Measurements from ENCODE around the gene PDK4. TPM values are rescaled to one million over a fixed set of nuclear protein-coding genes. Genes with fewer than 3 reads are reported as not detected.

The PDK4 gene
- total and polyA plus RNA-seq, 2 of the 13 experiments (the other 11 are each of a cell fraction or from before 2014, with no cell fraction given): 0.04 TPM; not detected in 1

DNA sequence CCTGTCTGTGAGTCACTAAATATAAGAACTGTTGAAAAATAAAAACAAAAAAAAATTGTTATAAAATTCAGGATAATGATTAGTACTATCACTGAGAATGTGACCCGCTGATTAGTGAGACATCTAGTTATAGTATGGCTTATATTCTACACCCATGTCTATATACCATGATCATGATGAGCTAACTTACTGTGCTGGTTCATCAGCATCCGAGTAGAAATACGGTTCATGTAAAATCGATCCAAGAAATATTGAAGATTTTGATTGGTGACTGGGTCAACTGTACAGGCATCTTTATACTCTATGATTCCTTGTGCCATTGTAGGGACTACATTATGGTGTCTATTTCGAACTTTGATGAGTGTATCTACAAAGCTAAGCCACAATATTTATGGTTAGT, 3.7 kb downstream of the PDK4 start (continued):
- TF ChIP-seq GMEB1 (CRISPR knock-in tag; IDR thresholded peaks at IDR 0.05; ENCODE audit: borderline replicate concordance): no peak
- no peak for TF ChIP-seq NCOR1 (IDR thresholded peaks at IDR 0.05; ENCODE audit: borderline replicate concordance, low read length)

- H2AFZ ChIP-seq (ENCODE audit: low read length): no peak overlapping the region
- in situ Hi-C loops (cut with HindIII; ENCODE audit: extremely low pct_ligation_motif_present, low pct_unique_long_range_greater_than_20kb) (no loop called here), intact Hi-C loops (cut with micrococcal nuclease; ENCODE audit: unreplicated experiment) (no loop called here)
- H3K4me3 ChIP-seq (replicated peaks in 1 of 3; ENCODE audit: insufficient read depth in 1 of 3, low read depth in 2 of 3, low read length in 3 of 3): no peak overlapping the region
- ChIA-PET POLR2A (no interaction called here), CTCF (ENCODE audit: low intra/inter-chr PET ratio, low total read pairs) (no interaction called here)
- DNase-seq (ENCODE audit: low spot score) (peak; percentile 72), FAIRE-seq (peak; percentile 32), ATAC-seq (peak; percentile 85)
- peaks cover 24% of the 10 kb centered on the region for H3K4me1 ChIP-seq (ENCODE audit: insufficient read depth, low read length)
- peaks cover 0 to 4% of the 10 kb centered on the region in 2 experiments; a peak in 1 of 5 replicates for H3K27me3 ChIP-seq (ENCODE audit: control insufficient read depth in 1 of 2, insufficient read depth in 2 of 2, low read length in 2 of 2)
- no peaks in the 10 kb centered on the region for H3K79me2 ChIP-seq (ENCODE audit: insufficient read depth, low read length)
- BruUV-seq (replicated peaks): no TSS peak
- H3K9ac ChIP-seq (ENCODE audit: insufficient read depth, low read depth, low read length): no peak overlapping the region
- no peaks in the 10 kb centered on the region for H3K9me3 ChIP-seq (ENCODE audit: low read length)
- no peaks in the 10 kb centered on the region for H3K36me3 ChIP-seq (replicated peaks in 1 of 2; ENCODE audit: control insufficient read depth in 1 of 2, insufficient read depth in 2 of 2, low read length in 2 of 2)
- no peaks in the 10 kb centered on the region for H4K20me1 ChIP-seq (ENCODE audit: insufficient read depth, low read length)
- under 1% methylated on average over 5 of the region's 5 CpGs for WGBS (ENCODE audit: low lambda C conversion rate)
- peak overlapping the region; percentile 50 for H3K4me2 ChIP-seq (ENCODE audit: low read depth, low read length)
- no peak overlapping the region for H3K27ac ChIP-seq (ENCODE audit: extremely low read length, insufficient read depth, low read length)
- TF ChIP-seq TBX2 (CRISPR knock-in tag; IDR thresholded peaks at IDR 0.05; ENCODE audit: borderline replicate concordance) (no peak), SMAD1 (CRISPR knock-in tag; IDR thresholded peaks at IDR 0.05; ENCODE audit: borderline replicate concordance, low read depth) (no peak), ZHX1 (CRISPR knock-in tag; IDR thresholded peaks at IDR 0.05; ENCODE audit: low read depth) (no peak), MZF1 (CRISPR knock-in tag; IDR thresholded peaks at IDR 0.05; ENCODE audit: borderline replicate concordance) (no peak), ZNF703 (CRISPR knock-in tag; IDR thresholded peaks at IDR 0.05; ENCODE audit: borderline replicate concordance) (no peak), CC2D1A (CRISPR knock-in tag; IDR thresholded peaks at IDR 0.05) (no peak), ZBTB42 (CRISPR knock-in tag; IDR thresholded peaks at IDR 0.05) (no peak), SMAD3 (CRISPR knock-in tag; IDR thresholded peaks at IDR 0.05) (peak; percentile 71), ZNF337 (CRISPR knock-in tag; IDR thresholded peaks at IDR 0.05; ENCODE audit: borderline replicate concordance, low read depth) (no peak), MATR3 (CRISPR knock-in tag; IDR thresholded peaks at IDR 0.05) (no peak), ZNF274 (CRISPR knock-in tag; IDR thresholded peaks at IDR 0.05) (no peak), KDM1A (CRISPR knock-in tag; IDR thresholded peaks at IDR 0.05) (no peak)
- TF ChIP-seq, protein P1, sequence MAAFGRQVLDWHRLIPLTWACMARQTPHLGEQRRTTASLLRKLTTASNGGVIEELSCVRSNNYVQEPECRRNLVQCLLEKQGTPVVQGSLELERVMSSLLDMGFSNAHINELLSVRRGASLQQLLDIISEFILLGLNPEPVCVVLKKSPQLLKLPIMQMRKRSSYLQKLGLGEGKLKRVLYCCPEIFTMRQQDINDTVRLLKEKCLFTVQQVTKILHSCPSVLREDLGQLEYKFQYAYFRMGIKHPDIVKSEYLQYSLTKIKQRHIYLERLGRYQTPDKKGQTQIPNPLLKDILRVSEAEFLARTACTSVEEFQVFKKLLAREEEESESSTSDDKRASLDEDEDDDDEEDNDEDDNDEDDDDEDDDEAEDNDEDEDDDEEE (CRISPR knock-in tag; IDR thresholded peaks at IDR 0.05): no peak
Measured at GRCh38 chr7:95590387-95591248, 5.7 kb downstream of the PDK4 start.
